Spleen (tissue), 7 donors: ENCODE data around the gene MYLK.

Experiments
- CTCF ChIP-seq, 11 experiments: fragments of 200-600 bp in 7 of 11; fragments of 450-650 bp in 4 of 11; sonication (generic) in 4 of 11; IDR thresholded peaks in 8 of 11; conservative IDR thresholded peaks in 3 of 11; 1 replicate in 7 of 11; 2 replicates in 4 of 11; pipeline versions ENCODE4 v1.4.0 to v1.8.0; 2016 to 2021; ENCODE audit warnings: antibody characterized with exemption in 11 of 11, inconsistent platforms in 4 of 11, mild to moderate bottlenecking in 1 of 11
- POLR2A ChIP-seq, 3 donors: fragments of 450-650 bp; IDR thresholded peaks; one replicate each; pipeline ENCODE4 v1.5.1; 2017; ENCODE audit warnings: antibody characterized with exemption in 3 of 3, mild to moderate bottlenecking in 1 of 3
- POLR2AphosphoS5 ChIP-seq, 3 donors: sonication (generic); formaldehyde crosslinking; IDR thresholded peaks; one replicate each; pipeline ENCODE4 v1.5.1; 2017; ENCODE audit warnings: antibody characterized with exemption in 3 of 3
- donor health status: DM: no; HTN: no; CAD: no; lungs with moderate emphysema.
- donor health status: DM: no; HTN: no; CAD: no.
- donor health status: DM: no; HTN: no; CAD: no.

GRCh38 chr3:123920868-123921267 lies 36.7 kb upstream of the MYLK start:
- TF ChIP-seq CTCF (IDR thresholded peaks at IDR 0.05 in 8 of 11, conservative IDR thresholded peaks at IDR 0.05 in 3 of 11) (no peak), POLR2A (IDR thresholded peaks at IDR 0.05) (no peak), POLR2AphosphoS5 (IDR thresholded peaks at IDR 0.05) (no peak)
